Lower leg skin (tissue), 4 donors: Measurements from ENCODE around the gene SPAG17. TPM values are rescaled to one million over a fixed set of nuclear protein-coding genes. Genes with fewer than 3 reads are reported as not detected.

Experiments
- DNase-seq, 2 donors: peaks; one replicate each; pipeline ENCODE4 v3.0.0-alpha.2; 2019; ENCODE audit warnings: low spot score in 2 of 2
- H3K4me3 ChIP-seq: fragments of 200-600 bp; sonication (generic); 2 replicates; pipeline ENCODE4 v1.5.1; 2017; ENCODE audit warnings: mild to moderate bottlenecking, low read depth; ENCODE audit not compliant: poor library complexity, severe bottlenecking
- CTCF ChIP-seq, 3 donors: fragments of 450-650 bp; IDR thresholded peaks; one replicate each; pipeline ENCODE4 v1.5.1; 2016; ENCODE audit warnings: antibody characterized with exemption in 3 of 3, mild to moderate bottlenecking in 3 of 3, moderate library complexity in 2 of 3
- POLR2A ChIP-seq, 2 donors: fragments of 450-650 bp; IDR thresholded peaks; one replicate each; pipeline ENCODE4 v1.6.1; 2016 to 2017; ENCODE audit warnings: antibody characterized with exemption in 2 of 2, mild to moderate bottlenecking in 1 of 2, moderate library complexity in 1 of 2
- WGBS, 2 donors: methylation state at CpG; one replicate each; pipeline ENCODE4 v1.1.5; 2018; 5-methylcytosine and 5-hydroxymethylcytosine counted together
- intact Hi-C: fragments of 100-400 bp; cut with DNase I; formaldehyde crosslinking; loops from one replicate; pipeline ENCODE4 v1.15.0; 2023; ENCODE audit warnings: low total_unique reads
- total RNA-seq, 4 donors: library from RNA; depleted of rRNA; stranded (reverse); fragments of >200 nt; gene quantifications; one replicate each; pipeline ENCODE4 v1.1.0, GENCODE V29; 2016

The SPAG17 gene
- total RNA-seq, 4 donors from 2014 or later, result 3.3 to 7.9 TPM; not detected in 2

DNA sequence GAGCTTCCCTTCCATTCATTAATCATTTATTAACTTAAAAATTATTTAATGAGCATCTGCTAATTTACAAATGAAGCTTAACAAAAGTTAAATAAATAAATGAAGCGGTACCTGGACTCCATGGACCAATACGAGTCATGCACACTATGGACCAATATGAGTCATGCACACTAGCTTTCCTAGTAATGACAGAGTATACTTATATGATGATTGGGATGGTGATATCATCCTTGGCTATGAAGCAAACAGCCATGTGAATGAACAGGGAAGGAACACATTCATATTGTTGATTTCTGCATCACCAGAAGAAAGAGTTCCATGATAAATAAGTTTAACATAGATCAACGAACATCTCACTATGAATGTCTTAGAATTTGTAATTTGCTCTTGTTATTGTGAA is 109.9 kb downstream of the SPAG17 start:
- TF ChIP-seq CTCF (IDR thresholded peaks at IDR 0.05) (no peak), POLR2A (IDR thresholded peaks at IDR 0.05) (no peak)
- DNase-seq, result no peak
- intact Hi-C loops, result no loop called here
- 83 to 91% methylated on average over 3 of the region's 3 CpGs for WGBS, 2 donors
- no peak overlapping the region for H3K4me3 ChIP-seq

- TF ChIP-seq POLR2A (IDR thresholded peaks at IDR 0.05) (no peak), CTCF (IDR thresholded peaks at IDR 0.05) (no peak)
- H3K4me3 ChIP-seq, result no peak overlapping the region
- WGBS, 2 donors, result 60% methylated on average over 9 of the region's 9 CpGs
- intact Hi-C loops, result no loop called here
- no peak for DNase-seq
Measured at GRCh38 chr1:118073648-118074435, 111.2 kb downstream of the SPAG17 start.

GRCh38 chr1:118049981-118050380 is 135.0 kb downstream of the SPAG17 start:
- DNase-seq, result no peak
- intact Hi-C loops, result no loop called here
- TF ChIP-seq CTCF (IDR thresholded peaks at IDR 0.05) (no peak), POLR2A (IDR thresholded peaks at IDR 0.05) (no peak)
- WGBS, 2 donors, result 63 to 72% methylated on average over 2 of the region's 2 CpGs
- no peak overlapping the region for H3K4me3 ChIP-seq

GRCh38 chr1:118047650-118048224 is 137.3 kb downstream of the SPAG17 start:
- DNase-seq, result no peak
- TF ChIP-seq CTCF (IDR thresholded peaks at IDR 0.05), result no peak
- no peak for TF ChIP-seq POLR2A (IDR thresholded peaks at IDR 0.05)
- intact Hi-C loops, result no loop called here
- WGBS, 2 donors, result 93 to 100% methylated on average over 2 to 3 of the region's 3 CpGs
- no peak overlapping the region for H3K4me3 ChIP-seq

- no peak for DNase-seq
- TF ChIP-seq POLR2A (IDR thresholded peaks at IDR 0.05) (no peak), CTCF (IDR thresholded peaks at IDR 0.05) (no peak)
- intact Hi-C loops, result no loop called here
- no peak overlapping the region for H3K4me3 ChIP-seq
- WGBS, 2 donors, result 93 to 100% methylated on average over 1 to 3 of the region's 3 CpGs
Measured at GRCh38 chr1:118047006-118047649, 137.9 kb downstream of the SPAG17 start.
